HG02763 (cell line): Measurements from ENCODE around the gene SAMD11.

ENCODE experiments used
- ATAC-seq: cut with Tn5 transposase; IDR thresholded peaks from one replicate; pipeline ENCODE4 v1.9.1; 2021; ENCODE audit warnings: mild to moderate bottlenecking, moderate library complexity; ENCODE audit not compliant: unreplicated experiment

The SAMD11 gene

DNA sequence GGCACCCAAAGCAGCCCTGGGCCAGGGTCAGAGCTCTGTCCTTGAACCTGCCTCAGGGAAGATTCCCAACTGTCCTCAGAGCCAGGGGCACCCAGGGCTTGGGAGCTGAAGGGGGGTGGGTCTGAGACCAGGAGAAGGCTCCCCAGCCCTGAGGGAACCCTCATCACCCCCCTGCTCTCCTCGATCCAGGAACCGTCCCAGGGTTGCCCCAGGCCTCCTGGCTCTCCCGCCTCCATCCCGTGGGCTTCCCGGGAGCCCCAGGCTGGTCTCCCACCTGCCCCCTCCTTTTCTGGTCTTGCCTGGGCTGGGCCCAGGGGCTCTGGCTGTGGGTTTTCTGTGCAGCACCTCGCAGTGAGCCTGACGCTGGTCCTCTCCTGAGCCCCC is 6.7 kb upstream of the SAMD11 start:
- no peak for ATAC-seq

DNA sequence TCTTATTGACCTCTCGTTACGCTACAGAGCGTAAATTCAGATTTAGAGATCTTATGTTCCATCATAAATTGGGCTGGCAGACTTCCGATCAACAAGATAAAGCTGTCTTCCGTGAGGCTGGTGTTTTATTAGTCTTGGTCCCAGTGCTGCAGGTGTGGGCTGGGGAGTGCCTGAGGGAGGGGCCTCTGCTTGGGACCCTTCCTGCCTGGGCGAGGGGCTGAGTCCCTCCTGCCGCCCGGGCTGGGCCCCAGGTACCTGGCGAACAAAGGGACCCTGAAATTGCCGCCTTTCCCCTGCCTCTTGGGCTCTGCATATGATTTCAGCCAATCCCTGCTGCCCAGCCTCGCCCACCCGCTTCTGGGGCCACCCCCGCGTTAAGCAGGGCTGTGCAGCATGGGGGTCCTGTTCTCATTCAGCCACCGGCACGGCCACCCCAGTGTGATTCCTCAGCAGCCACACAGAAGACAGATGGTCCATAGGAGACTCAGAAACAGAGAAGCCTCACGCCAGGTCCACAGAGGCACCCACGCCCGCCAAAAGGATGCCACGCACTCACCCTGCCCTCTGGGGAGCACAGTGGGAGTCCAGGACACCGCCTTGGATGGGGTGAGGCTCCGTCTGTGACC is 6.1 kb upstream of the SAMD11 start:
- ATAC-seq = no peak

DNA sequence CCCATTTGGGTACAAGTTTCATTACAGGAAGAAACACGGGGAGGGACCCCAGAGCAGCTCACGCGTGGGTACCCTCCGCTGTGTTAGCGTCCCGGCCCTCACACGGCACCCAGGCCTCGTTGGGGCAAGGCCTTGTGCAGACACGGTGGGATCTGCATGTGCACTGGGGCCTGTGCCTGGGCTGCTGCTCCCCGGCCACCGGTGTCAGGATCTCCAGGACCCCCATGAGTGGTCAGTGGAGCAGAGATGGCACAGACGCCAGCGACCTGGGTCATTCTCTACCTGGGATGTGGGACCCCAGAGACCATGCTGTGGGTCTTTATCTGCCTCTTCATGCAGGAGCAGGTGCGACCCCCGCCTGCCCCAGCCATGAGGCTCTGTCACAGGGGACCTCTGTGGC is 5.4 kb upstream of the SAMD11 start:
- ATAC-seq = no peak

DNA sequence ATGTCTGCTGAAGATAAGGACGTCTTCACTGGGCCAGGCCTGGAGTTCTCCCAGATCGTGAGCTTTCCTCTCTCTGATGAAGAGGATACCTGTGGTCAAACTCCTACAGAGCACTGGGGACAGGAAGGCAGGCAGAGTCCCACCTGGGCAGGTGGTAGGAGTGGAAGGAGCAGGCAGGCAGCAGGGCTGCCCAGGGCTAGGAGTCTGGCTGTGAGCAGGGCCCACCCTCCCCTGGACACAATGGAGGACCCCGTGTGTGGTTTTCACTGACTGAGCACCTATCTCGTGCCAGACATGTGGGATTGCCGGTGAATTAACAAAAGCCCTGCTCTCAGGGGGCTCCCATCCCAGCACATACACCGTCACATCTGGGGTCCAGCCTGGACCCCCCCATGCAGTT is 4.9 kb upstream of the SAMD11 start:
- ATAC-seq = no peak

DNA sequence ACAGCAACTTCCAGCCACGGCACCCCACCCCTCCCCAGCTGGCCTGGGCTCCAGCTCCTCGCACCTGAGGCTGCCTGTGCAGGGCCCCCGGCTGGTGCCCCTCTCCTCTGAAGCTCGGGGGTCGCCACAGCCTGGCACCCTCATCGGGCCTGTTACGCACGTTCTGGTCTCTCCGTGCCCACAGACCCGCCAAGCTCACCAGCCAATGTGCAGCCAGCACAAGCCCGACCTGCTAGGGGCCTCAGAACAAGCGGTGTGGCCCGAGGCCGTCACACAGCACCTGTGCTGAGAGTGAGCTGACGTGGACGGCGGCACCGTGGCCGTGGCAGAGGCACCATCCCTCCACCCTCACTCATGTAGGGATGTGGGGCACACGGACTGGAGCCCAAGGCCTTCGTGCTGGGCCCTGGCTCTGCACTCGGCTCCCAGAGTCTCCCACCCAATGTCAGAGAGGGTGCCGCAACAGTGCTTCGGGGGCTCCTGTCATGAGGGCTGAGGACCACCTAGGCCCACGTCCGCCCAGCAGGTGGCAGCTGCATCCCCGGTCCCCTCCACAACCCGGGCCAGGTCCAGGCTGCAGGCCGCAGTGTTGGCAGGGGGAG is 4.4 kb upstream of the SAMD11 start:
- no peak for ATAC-seq

DNA sequence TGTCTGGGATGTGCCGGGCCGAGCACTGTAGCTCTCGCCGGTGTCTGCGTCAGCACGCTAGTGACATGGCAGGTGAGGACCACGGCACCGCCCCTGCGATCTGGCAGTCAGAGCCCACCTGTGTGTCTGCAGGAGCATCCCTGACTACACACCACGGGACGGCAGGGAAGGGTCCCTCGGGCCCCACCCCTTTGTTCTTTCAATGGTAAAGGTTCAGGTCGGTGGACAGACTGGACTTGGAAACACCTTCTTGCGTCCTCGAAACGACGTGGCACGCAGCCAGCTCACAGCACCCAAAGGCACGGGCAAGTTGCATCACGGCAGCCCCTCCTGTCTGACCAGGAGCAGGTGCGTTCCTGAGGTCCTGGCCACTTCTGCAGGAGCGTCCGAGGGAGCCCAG is 3.7 kb upstream of the SAMD11 start:
- no peak for ATAC-seq

DNA sequence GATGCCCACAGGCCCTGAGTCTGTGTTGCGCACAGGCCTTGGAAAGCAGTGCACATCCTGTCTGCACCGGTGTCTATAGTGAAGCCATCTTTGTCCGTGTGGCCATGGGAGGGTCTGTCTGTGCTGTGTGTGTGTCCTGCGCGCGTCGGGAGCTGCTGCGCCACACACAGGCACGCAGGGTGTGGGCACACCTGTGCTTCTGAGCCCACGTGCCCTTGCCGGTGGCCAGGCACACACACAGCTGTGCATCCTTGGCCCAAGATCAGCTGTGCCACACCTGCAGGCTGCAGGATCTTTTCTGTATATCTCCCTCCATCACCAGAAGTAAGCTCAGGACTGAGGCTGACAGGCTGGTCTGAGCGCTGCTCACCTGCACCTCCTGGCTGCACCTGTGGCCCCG is 3.2 kb upstream of the SAMD11 start:
- ATAC-seq = no peak

DNA sequence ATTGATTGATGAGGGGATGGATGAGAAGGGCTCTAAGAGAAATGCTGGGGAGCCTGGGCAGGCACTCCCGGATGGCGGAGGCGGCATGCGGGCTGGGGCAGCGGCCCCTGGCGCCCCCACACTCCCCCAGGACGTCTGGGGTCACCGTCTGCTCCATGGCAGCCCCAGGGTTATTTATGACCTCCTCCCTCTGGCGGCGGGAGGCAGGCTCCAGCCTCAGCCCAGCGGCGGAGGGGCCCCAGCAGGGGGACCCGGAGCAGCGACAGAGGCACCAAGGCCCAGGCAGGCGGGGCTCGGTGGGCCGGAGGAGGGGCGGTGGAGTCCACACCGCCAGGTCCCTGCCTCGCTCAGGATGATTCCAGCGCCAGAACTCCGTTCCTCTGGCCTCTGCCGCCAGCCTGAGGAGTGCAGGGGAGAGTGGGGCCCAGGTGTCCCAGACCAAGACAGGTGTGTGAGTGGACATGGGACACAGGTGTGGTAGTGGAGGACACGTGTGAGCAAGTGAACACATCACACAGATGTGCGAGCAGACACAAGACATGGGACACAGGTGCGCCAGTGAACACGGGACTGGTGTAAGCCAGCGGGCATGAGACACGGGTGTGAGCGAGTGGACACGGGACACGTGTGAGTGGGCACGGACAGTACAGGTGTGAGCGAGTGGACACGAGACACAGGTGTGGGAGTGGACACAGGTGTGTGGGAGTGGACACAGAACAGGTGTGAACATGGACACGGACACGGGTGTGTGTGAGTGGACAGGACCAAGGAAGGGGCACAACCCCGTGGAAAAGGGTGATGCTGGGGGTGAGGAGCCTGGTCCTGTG is 2.5 kb upstream of the SAMD11 start:
- no peak for ATAC-seq

DNA sequence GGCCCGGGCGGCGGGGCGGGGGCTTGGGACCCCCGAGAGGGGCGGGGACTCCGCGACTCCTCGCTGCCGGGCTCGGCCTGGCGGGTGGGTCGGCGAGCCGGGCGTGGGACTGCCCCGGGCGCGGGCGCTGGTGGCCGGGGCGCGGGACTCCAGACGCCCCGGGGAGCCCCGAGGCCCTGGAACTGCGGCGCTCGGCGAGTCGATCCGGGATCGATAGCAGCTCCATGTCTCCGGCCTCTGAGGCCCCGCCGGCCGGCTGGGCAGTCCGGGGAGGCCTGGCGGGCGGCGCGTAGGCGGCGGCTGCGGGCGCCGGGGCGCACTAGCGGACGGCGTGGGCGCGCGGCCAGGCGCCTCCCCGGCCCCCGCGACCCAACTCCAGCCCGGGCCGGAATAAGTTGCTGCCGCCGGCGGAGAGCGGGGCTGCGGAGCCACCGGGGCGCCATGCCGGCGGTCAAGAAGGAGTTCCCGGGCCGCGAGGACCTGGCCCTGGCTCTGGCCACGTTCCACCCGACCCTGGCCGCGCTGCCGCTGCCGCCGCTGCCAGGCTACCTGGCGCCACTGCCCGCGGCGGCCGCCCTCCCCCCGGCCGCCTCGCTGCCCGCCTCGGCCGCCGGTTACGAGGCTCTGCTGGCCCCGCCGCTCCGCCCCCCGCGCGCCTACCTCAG is 400 bp downstream of the SAMD11 start:
- ATAC-seq = no peak

DNA sequence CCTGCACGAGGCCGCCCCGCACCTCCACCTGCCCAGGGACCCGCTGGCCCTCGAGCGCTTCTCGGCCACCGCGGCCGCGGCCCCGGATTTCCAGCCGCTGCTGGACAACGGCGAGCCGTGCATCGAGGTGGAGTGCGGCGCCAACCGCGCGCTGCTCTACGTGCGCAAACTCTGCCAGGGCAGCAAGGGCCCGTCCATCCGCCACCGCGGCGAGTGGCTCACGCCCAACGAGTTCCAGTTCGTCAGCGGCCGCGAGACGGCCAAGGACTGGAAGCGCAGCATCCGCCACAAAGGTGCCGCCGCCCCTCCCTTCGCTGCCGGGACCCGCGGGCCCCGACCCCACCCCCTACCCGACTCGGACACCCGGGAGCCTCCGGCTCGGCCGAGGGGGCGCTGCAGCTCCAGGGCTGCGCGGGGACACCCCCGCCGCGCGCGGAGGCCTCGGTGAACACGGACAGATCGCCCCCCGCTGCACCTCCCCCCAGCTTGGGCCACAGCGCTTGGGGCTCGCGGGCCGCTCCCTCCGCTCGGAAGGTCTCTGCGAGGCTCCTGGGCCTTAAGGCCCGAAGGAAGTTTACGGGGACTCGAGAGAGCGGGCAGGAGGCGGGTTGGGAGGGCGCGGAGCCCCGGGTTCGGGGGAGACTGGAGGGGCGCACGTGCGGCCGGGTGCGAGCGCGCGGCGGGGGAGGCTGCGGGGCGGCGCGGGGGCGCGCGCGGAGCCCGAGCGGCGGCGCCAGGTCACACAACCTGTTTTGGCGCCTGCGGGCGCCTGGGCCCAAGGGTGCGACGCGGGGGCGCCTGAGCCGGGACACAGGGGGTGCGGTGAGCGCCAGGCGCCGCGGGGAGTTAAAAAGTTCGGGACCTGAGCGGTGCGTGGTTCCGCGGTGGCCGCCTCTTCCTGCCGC is 1.2 kb downstream of the SAMD11 start:
- ATAC-seq = no peak

DNA sequence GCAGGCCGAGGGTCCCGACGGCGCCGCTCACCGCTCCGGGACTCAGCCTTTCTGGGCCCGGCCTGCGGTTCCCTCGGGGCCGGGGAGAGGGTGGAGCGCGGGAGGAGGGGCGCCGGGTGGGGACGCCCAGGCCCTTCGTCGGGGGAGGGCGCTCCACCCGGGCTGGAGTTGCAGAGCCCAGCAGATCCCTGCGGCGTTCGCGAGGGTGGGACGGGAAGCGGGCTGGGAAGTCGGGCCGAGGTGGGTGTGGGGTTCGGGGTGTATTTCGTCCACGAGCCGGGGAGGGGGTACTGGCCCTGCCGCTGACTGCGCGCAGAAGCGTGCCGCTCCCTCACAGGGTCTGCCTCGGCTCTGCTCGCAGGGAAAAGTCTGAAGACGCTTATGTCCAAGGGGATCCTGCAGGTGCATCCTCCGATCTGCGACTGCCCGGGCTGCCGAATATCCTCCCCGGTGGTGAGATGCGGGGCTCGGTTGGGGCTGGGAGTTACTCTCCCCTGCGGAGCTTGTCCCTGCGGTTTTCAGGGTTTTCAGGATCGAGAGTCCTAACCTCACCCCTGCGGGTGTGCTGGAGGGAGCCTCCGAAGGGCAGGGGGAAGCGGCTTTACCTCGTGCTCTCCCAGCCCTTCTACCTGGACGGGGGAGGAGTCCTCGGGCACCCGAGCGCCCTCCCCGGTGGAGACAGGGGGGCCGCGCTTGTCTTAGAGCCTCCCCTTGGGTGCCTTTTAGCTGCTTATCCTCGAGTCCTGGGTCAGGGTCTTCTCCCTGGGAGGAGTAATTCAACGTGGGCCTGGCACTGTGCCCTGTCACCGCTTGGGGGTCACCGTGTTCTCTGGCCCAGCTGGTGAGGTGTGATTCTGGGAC is 2.1 kb downstream of the SAMD11 start:
- no peak for ATAC-seq

DNA sequence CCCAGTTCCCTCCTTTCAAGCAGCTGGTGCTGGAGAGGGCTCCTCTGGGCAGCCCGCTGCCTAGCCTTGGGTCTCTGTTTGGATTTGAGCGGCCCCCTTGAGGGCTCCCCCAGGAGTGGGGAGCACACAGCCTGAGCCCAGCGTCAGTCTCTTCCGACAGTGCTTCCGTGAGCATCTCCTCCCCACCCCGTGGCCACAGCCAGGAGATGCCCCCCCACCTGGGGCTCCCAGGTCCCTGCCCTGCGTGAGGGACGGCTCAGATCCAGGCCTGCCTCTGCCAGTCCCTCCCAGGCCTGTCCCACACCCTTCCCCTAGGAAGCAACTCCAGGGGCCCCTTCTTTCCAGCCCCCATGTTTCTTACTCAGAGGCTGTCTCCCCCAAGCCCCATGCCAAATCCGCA is 3.5 kb downstream of the SAMD11 start:
- ATAC-seq = no peak

DNA sequence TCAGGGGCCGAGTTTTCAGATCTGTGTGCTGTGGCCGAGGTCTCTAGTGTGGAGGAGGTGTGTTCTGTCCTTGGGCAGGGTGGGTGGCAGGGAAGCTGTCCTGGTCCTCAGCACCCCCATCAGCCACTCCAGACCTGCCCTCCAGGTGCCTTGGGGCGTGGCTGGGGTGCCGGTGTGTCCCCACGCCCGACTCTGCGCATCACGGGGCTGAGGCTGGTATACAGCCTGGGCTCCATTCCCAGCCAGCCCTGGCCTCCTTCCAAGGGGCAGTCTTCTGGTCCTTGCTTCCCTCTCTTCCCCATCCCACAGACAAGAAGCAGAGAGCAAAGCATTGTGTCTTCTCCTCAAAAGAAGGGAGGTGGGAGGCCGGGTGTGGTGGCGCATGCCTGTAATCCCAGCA is 4.0 kb downstream of the SAMD11 start:
- ATAC-seq = no peak

DNA sequence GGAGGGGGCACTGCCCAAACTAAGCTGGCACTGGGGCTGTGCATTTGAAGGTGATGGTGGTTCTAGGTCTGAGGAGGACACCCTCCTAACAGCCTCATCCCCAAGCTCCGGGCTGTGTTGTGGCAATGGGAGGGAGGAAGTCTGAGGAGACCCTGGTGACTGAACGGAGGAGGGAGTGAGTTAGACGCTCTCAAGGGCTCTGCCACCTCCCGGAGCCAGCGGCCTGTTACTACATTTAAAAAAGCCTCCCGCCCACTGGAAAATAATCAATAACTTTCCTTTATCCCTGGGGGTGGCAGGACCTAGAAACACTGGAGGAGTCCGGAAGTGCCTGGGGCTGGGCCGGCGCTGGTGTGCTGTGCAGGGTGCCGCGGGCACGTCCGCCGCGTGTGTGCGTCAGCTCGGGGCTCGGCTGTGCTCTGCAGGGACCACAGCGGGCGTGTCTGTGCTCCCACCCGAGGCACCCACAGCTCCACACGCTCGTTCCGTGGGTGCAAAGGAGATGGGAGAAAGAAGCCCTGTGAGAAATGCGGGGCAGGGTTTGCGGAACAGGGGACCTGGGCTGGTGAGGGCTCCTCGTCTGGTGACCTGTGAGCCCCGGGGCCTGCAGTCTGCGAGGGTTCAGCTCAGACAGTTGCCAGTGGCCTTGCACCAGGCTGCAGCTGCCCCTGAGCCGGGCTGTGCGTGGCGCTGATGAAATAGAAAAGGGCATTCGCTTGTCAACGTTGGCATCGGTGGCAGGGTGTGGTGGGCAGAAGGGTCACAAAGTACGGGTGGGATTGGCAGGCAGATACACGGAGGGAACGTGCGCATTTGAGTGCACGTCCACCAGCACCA is 5.3 kb downstream of the SAMD11 start:
- no peak for ATAC-seq

DNA sequence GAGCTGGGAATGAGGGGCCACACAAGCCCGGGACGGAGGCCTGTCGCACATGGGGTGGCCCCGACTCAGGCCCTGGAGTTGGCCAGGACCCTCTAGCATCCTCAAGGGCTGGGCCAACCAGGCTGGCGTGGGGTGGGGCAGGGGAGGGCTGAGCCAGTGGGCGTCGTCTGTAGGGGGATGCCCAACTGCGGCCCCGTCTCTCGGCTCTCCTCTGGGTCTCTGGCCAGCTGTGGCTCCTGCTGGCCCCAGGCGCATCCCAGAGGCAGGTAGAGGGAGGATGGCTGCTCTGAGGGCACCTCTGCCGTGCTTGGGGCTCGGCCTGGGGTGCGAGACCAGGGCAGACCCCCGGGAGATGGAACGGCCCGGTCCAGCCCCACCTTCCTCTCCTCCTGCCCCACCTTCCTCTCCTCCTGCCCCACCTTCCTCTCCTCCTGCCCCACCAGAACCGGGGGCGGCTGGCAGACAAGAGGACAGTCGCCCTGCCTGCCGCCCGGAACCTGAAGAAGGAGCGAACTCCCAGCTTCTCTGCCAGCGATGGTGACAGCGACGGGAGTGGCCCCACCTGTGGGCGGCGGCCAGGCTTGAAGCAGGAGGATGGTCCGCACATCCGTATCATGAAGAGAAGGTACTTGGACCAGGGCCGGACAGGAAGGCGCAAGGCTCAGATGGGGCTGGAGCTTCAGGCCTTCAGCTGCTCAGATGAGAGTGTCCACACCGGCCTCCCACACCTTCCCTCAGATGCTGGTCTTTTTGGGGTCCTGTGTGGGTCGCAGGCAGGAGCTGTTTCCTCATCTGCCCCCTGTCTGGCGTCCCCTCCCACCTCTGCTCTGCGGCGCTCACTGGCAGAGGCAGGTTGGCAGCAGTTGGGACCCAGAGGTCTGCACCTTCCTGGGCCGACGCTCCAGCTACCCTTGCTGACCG is 6.2 kb downstream of the SAMD11 start:
- ATAC-seq = no peak

DNA sequence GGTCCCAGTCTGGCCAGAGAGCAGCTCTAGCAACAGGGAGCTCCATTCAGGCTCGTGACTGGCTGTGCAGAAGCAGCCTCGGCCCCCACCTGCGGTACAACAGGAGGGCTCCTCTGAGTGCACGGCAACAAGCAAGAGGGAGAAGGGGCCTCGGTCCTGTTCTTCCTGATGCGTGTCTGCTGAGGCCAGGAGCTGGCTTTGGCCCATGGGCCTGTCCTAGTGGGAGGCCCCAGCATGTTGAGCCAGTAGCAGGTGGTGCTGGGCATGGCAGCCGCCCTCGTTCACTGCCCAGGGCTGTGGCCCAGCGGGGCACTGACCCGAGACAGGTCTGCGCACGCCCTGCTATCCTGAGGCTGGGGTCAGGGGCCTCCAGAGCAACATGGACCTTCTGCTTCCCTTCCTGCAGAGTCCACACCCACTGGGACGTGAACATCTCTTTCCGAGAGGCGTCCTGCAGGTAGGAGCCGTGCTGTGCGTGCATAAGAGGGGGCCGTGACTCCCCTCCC is 7.0 kb downstream of the SAMD11 start:
- ATAC-seq = no peak

DNA sequence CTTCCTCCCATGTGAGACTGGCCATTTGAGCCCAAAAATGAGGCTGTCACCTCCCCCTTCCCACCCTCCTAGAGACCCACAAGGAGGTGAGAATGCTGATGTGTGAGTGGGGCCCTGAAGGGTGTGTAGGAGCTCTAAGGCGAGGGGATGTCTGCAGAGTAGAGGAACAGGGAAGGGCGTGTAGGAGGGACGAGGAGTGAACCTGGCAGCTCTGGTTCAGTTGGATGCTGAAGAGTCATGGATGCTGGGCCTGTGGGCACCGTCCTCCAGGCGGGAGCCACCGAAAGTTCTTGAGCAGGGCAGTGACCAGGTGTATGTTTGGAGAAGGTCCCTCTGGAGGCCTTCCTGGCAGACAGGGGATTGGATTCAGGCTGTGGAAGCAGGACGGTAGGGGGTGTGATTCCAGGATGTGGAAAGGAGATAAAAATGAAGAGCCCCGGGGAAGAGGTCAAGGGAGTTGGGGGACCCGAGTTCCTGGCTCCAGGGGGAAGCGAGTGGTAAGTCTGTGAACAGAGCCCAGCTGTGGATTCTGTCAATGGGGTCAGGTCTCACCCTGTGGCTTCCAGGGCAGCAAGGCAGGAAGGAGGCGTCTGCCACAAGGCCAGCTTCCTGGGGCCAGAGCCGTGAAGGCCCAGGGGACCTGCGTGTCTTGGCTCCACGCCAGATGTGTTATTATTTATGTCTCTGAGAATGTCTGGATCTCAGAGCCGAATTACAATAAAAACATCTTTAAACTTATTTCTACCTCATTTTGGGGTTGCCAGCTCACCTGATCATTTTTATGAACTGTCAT is 7.9 kb downstream of the SAMD11 start:
- ATAC-seq = no peak
